K562 treated with DMSO at 1 percent for 48 hours (cell line): ENCODE data around the gene TRIM49B. TPM values are rescaled to one million over a fixed set of nuclear protein-coding genes. Genes with fewer than 3 reads are reported as not detected.

Source experiments
- total RNA-seq: library from RNA; unstranded; fragments of 300-600 nt; gene quantifications from 2 replicates; pipeline ENCODE4 v1.2.3, GENCODE V29; 2022; ENCODE audit warnings: low replicate concordance; ENCODE audit errors: extremely low read depth

TRIM49B gene
- not detected in 2 replicates for total RNA-seq

GRCh38 chr11:49028523-49028922 lies at the start of gene TRIM49B:
TSS of gene TRIM49B (plus strand) at chr11:49028823. CDS start at chr11:49031600, 2,777 bp downstream.

GRCh38 chr11:48983785-48984184 lies 44.8 kb upstream of the TRIM49B start, which contains the start of gene TRIM51G:
TSS of gene TRIM51G (minus strand) at chr11:48983885. CDS start at chr11:48981695, 2,190 bp downstream.

GRCh38 chr11:49059012-49059411 lies 30.4 kb downstream of the TRIM49B start, which contains the start of gene TRIM64C:
TSS of gene TRIM64C (minus strand) at chr11:49059112. CDS start at chr11:49059112, 0 bp downstream.

Other genes with a start within 250 kb of the TRIM49B start
- not detected in 2 replicates for gene TRIM51G, start 44.9 kb upstream of the TRIM49B start, total RNA-seq
- gene TRIM64C, start 30.3 kb downstream of the TRIM49B start, total RNA-seq, result not detected in 2 replicates
- not detected in 2 replicates for gene FOLH1, start 179.8 kb downstream of the TRIM49B start, total RNA-seq